SK-N-SH (cell line): Measurements from ENCODE around the gene DDX42. TPM values are rescaled to one million over a fixed set of nuclear protein-coding genes. Genes with fewer than 3 reads are reported as not detected.

Experiments used
- CTCF ChIA-PET: fragments of 300-600, 350-600 bp; formaldehyde crosslinking; extraction: SDS; loops from one replicate; lab custom pipeline; 2021; lab: Yijun Ruan, JAX
- POLR2A ChIA-PET: fragments of 350-600 bp; sonication (Branson Sonifier 250); formaldehyde crosslinking; extraction: SDS; loops from one replicate; lab custom pipeline; 2020; ENCODE audit warnings: antibody characterized with exemption, inconsistent platforms; lab: Yijun Ruan, JAX
- DNase-seq: peaks from one replicate; pipeline ENCODE4 v3.0.0; 2012
- H2AFZ ChIP-seq: fragments of 200-600 bp; sonication (generic); 2 replicates; pipeline ENCODE4 v1.8.1; 2016; ENCODE audit warnings: antibody characterized with exemption, mild to moderate bottlenecking, low read depth
- H3F3A ChIP-seq: fragments of 200-600 bp; sonication (generic); replicated peaks from 2 replicates; pipeline ENCODE3; 2016; ENCODE audit warnings: antibody characterized with exemption, mild to moderate bottlenecking; ENCODE audit not compliant: insufficient read depth
- H3K27ac ChIP-seq, 2 experiments: fragments of 200-500 bp in 1 of 2; fragments of 200-600 bp in 1 of 2; sonication (Bioruptor generic) in 1 of 2; sonication (generic), shearing (Covaris generic) in 1 of 2; 2 replicates each; pipeline versions ENCODE4 v1.5.1 to v1.6.1; 2014 to 2016; ENCODE audit warnings: low read depth in 2 of 2, inconsistent platforms in 1 of 2, low read length in 1 of 2, mild to moderate bottlenecking in 1 of 2, mixed read lengths in 1 of 2
- H3K27me3 ChIP-seq: fragments of 200-600 bp; sonication (generic), shearing (Covaris generic); 2 replicates; pipeline ENCODE4 v1.6.1; 2016; ENCODE audit warnings: mixed run types; ENCODE audit not compliant: insufficient read depth
- H3K36me3 ChIP-seq, 2 experiments: fragments of 200-500 bp in 1 of 2; fragments of 200-600 bp in 1 of 2; sonication (Bioruptor generic) in 1 of 2; sonication (generic) in 1 of 2; replicated peaks in 1 of 2; 2 replicates each; pipeline versions ENCODE3 to v1.5.1; 2014 to 2016; ENCODE audit warnings: low read length in 1 of 2, mild to moderate bottlenecking in 1 of 2; ENCODE audit not compliant: insufficient read depth in 2 of 2, control insufficient read depth in 1 of 2
- H3K4me1 ChIP-seq, 2 experiments: fragments of 200-500 bp in 1 of 2; fragments of 200-600 bp in 1 of 2; sonication (Bioruptor generic) in 1 of 2; sonication (generic), shearing (Covaris generic) in 1 of 2; 2 replicates each; pipeline versions ENCODE4 v1.5.1 to v1.6.1; 2014 to 2016; ENCODE audit warnings: low read depth in 1 of 2, low read length in 1 of 2, mixed run types in 1 of 2; ENCODE audit not compliant: insufficient read depth in 2 of 2, control insufficient read depth in 1 of 2
- H3K4me2 ChIP-seq: fragments of 200-600 bp; sonication (generic), shearing (Covaris generic); 2 replicates; pipeline ENCODE4 v1.6.1; 2017; ENCODE audit warnings: mixed run types
- H3K4me3 ChIP-seq, 2 experiments: fragments of 200-500 bp in 1 of 2; fragments of 200-600 bp in 1 of 2; sonication (Bioruptor generic) in 1 of 2; sonication (generic), shearing (Covaris generic) in 1 of 2; 2 replicates each; pipeline versions ENCODE4 v1.5.1 to v1.8.1; 2014 to 2016; ENCODE audit warnings: low read depth in 2 of 2, inconsistent platforms in 1 of 2, low read length in 1 of 2, mild to moderate bottlenecking in 1 of 2, mixed read lengths in 1 of 2, moderate library complexity in 1 of 2
- H3K79me2 ChIP-seq: fragments of 200-600 bp; sonication (generic); 2 replicates; pipeline ENCODE4 v1.8.1; 2017; ENCODE audit warnings: mild to moderate bottlenecking; ENCODE audit not compliant: insufficient read depth
- H3K9ac ChIP-seq: fragments of 200-600 bp; sonication (generic); 2 replicates; pipeline ENCODE4 v1.6.1; 2017; ENCODE audit warnings: mixed run types
- H3K9me2 ChIP-seq: fragments of 200-600 bp; sonication (generic); 2 replicates; pipeline ENCODE4 v1.6.1; 2017; ENCODE audit warnings: mixed run types
- H3K9me3 ChIP-seq: fragments of 200-600 bp; sonication (generic); 2 replicates; pipeline ENCODE4 v1.6.1; 2017; ENCODE audit warnings: mixed run types, mild to moderate bottlenecking, moderate library complexity
- H4K20me1 ChIP-seq: fragments of 200-600 bp; sonication (generic); 2 replicates; pipeline ENCODE4 v1.6.1; 2017; ENCODE audit warnings: mild to moderate bottlenecking, mixed run types; ENCODE audit not compliant: insufficient read depth
- CHD2 ChIP-seq: fragments of 150-350 bp; IDR thresholded peaks from 2 replicates; pipeline ENCODE4 v1.6.1; 2018; ENCODE audit warnings: low read length; ENCODE audit not compliant: partially characterized antibody
- ELF1 ChIP-seq: IDR thresholded peaks from 2 replicates; pipeline ENCODE4 v1.4.0; 2012
- EP300 ChIP-seq, 2 experiments: IDR thresholded peaks; 2 replicates each; pipeline versions ENCODE4 v1.4.0 to v1.6.1; 2012; ENCODE audit warnings: borderline replicate concordance in 1 of 2, low read depth in 1 of 2, low read length in 1 of 2
- EZH2phosphoT487 ChIP-seq: fragments of 200-600 bp; sonication (generic); IDR thresholded peaks from 2 replicates; pipeline ENCODE4 v1.6.1; 2017; ENCODE audit warnings: low read depth, mixed run types, mild to moderate bottlenecking, antibody characterized with exemption, moderate library complexity, borderline replicate concordance
- FOSL2 ChIP-seq: IDR thresholded peaks from 2 replicates; pipeline ENCODE4 v1.4.0; 2012; ENCODE audit warnings: low read depth, mild to moderate bottlenecking, moderate library complexity, borderline replicate concordance
- GABPA ChIP-seq: IDR thresholded peaks from 2 replicates; pipeline ENCODE4 v1.4.0; 2012; ENCODE audit warnings: low read depth, mild to moderate bottlenecking
- MXI1 ChIP-seq: IDR thresholded peaks from 2 replicates; pipeline ENCODE4 v1.6.1; 2012; ENCODE audit warnings: mild to moderate bottlenecking, low read depth, low read length, improper control_type of control experiment
- NFIC ChIP-seq: IDR thresholded peaks from 2 replicates; pipeline ENCODE4 v1.4.0; 2012; ENCODE audit warnings: borderline replicate concordance
- RCOR1 ChIP-seq: fragments of 150-350 bp; IDR thresholded peaks from 2 replicates; pipeline ENCODE4 v1.6.1; 2017; ENCODE audit warnings: antibody characterized with exemption, low read length
- RFX5 ChIP-seq: IDR thresholded peaks from 2 replicates; pipeline ENCODE4 v1.6.1; 2012; ENCODE audit warnings: mild to moderate bottlenecking, improper control_type of control experiment, low read length
- SIN3A ChIP-seq: IDR thresholded peaks from 2 replicates; pipeline ENCODE4 v1.6.1; 2012; ENCODE audit warnings: low read depth, mild to moderate bottlenecking, low read length, moderate library complexity, borderline replicate concordance
- SMC3 ChIP-seq: IDR thresholded peaks from 2 replicates; pipeline ENCODE4 v1.6.1; 2012; ENCODE audit warnings: low read depth, low read length, improper control_type of control experiment
- TAF1 ChIP-seq: IDR thresholded peaks from 2 replicates; pipeline ENCODE4 v1.6.1; 2012; ENCODE audit warnings: low read depth, mild to moderate bottlenecking, low read length, moderate library complexity, borderline replicate concordance
- TEAD4 ChIP-seq: IDR thresholded peaks from 2 replicates; pipeline ENCODE4 v1.4.0; 2012; ENCODE audit warnings: mild to moderate bottlenecking, borderline replicate concordance; ENCODE audit not compliant: insufficient read depth
- WGBS: methylation state at CpG from one replicate; pipeline ENCODE4 v1.1.6; 2017; ENCODE audit warnings: low lambda C conversion rate; 5-methylcytosine and 5-hydroxymethylcytosine counted together
- polyA plus RNA-seq, 3 experiments: library from polyadenylated mRNA; depleted of rRNA; stranded (reverse); fragments of >200 nt; gene quantifications; 2 replicates each; pipeline ENCODE4 v1.2.3, GENCODE V29; 2012
- TF ChIP-seq, protein P1 (sequence below): IDR thresholded peaks from 2 replicates; pipeline ENCODE4 v1.4.0; 2012; ENCODE audit warnings: low read depth
- TF ChIP-seq, protein P2 (sequence below): fragments of 200-600 bp; sonication (generic); IDR thresholded peaks from 2 replicates; pipeline ENCODE4 v1.6.1; 2017; ENCODE audit warnings: antibody characterized with exemption, mild to moderate bottlenecking, moderate library complexity
- TF ChIP-seq, protein P3 (sequence below): IDR thresholded peaks from 2 replicates; pipeline ENCODE4; 2012
- TF ChIP-seq, protein P4 (sequence below): IDR thresholded peaks from 2 replicates; pipeline ENCODE4 v1.4.0; 2012; ENCODE audit warnings: low read depth, borderline replicate concordance
- TF ChIP-seq, protein P5 (sequence below): IDR thresholded peaks from 2 replicates; pipeline ENCODE4 v1.4.0; 2012; ENCODE audit warnings: low read depth, borderline replicate concordance

DDX42 gene
- polyA plus RNA-seq, 1 of the 3 experiments (the other 2 are of a cell fraction): 115 TPM

DNA sequence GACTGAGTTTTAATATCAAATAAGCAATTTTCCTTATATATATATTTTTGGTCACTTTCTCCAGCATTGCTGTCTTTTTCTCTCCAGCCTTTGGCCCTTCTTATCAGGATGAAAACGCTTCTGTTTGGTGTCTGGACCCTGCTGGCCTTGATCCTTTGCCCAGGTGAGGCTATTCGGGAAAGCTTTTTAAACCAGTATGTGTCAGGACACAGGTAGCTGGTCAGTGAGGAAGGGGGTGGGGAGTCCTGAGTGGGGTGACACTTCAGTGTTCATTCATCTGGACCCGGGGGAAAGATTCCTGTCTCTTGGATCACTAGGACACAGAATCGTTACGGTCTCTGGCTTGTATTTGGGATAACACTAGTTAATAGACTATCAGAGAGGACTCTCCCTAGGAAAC, 80.7 kb downstream of the DDX42 start:
- CTCF ChIA-PET: interaction anchor here (1.2 to 6.4 kb wide), 3 partner anchors 11 to 64 kb away, joined by 4 to 50 read pairs (median 9); partner anchors contain the start of gene GH1
- Histone ChIP-seq H4K20me1 (no peaks in the 10 kb centered on the region), H3K9me3 (no peaks in the 10 kb centered on the region), H3K4me1 (no peaks in the 10 kb centered on the region), H3F3A (no peaks in the 10 kb centered on the region), H3K4me3 (no peak overlapping the region), H3K9me2 (no peaks in the 10 kb centered on the region), H3K79me2 (no peaks in the 10 kb centered on the region), H3K4me2 (no peak overlapping the region), H3K36me3 (no peaks in the 10 kb centered on the region), H3K27ac (no peak overlapping the region)
- POLR2A ChIA-PET: no interaction called here
- TF ChIP-seq RCOR1 (no peak), NFIC (no peak), RFX5 (no peak), CHD2 (no peak), GABPA (no peak), SMC3 (no peak)
- TF ChIP-seq, protein P1, sequence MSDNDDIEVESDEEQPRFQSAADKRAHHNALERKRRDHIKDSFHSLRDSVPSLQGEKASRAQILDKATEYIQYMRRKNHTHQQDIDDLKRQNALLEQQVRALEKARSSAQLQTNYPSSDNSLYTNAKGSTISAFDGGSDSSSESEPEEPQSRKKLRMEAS: no peak
- TF ChIP-seq, protein P2, sequence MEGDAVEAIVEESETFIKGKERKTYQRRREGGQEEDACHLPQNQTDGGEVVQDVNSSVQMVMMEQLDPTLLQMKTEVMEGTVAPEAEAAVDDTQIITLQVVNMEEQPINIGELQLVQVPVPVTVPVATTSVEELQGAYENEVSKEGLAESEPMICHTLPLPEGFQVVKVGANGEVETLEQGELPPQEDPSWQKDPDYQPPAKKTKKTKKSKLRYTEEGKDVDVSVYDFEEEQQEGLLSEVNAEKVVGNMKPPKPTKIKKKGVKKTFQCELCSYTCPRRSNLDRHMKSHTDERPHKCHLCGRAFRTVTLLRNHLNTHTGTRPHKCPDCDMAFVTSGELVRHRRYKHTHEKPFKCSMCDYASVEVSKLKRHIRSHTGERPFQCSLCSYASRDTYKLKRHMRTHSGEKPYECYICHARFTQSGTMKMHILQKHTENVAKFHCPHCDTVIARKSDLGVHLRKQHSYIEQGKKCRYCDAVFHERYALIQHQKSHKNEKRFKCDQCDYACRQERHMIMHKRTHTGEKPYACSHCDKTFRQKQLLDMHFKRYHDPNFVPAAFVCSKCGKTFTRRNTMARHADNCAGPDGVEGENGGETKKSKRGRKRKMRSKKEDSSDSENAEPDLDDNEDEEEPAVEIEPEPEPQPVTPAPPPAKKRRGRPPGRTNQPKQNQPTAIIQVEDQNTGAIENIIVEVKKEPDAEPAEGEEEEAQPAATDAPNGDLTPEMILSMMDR: no peak
- TF ChIP-seq, protein P3, sequence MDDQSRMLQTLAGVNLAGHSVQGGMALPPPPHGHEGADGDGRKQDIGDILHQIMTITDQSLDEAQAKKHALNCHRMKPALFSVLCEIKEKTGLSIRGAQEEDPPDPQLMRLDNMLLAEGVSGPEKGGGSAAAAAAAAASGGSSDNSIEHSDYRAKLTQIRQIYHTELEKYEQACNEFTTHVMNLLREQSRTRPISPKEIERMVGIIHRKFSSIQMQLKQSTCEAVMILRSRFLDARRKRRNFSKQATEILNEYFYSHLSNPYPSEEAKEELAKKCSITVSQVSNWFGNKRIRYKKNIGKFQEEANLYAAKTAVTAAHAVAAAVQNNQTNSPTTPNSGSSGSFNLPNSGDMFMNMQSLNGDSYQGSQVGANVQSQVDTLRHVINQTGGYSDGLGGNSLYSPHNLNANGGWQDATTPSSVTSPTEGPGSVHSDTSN: no peak
- TF ChIP-seq, all 33 proteins: peak for 0
- DNase-seq: no peak
- H3K9ac ChIP-seq: no peak overlapping the region
- no peak overlapping the region for H2AFZ ChIP-seq
- 60% methylated on average over 5 of the region's 5 CpGs for WGBS
- H3K27me3 ChIP-seq: peaks cover 30% of the 10 kb centered on the region

DNA sequence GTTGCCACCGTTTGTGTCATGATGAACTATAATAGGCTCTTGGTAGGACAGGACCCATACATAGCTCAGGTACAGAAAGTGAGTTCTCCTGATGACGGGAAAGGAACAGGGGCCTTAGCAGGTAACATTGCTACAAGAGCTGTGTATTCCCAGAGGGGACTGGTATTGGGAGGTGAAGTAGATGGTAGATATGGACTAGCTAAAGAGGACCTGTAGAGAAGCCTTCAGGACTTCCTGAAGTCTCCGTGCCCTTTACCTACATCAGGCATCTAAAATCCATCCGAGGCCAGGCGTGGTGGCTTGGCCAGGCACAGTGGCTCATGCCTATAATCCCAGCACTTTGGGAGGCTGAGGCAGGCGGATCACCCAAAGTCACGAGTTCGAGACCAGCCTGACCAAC, 81.2 kb downstream of the DDX42 start:
- Histone ChIP-seq H3K4me3 (no peak overlapping the region), H2AFZ (no peak overlapping the region), H3K36me3 (no peaks in the 10 kb centered on the region), H3F3A (no peaks in the 10 kb centered on the region), H3K4me2 (no peak overlapping the region), H3K27ac (no peak overlapping the region), H3K27me3 (peaks cover 35% of the 10 kb centered on the region), H4K20me1 (no peaks in the 10 kb centered on the region), H3K4me1 (no peaks in the 10 kb centered on the region), H3K79me2 (no peaks in the 10 kb centered on the region), H3K9ac (no peak overlapping the region), H3K9me3 (no peaks in the 10 kb centered on the region), H3K9me2 (no peaks in the 10 kb centered on the region)
- ChIA-PET POLR2A (no interaction called here), CTCF (interaction anchor here (1.1 to 6.4 kb wide), 4 partner anchors 9 to 63 kb away, joined by 3 to 50 read pairs (median 7); partner anchors contain the start of gene GH1)
- WGBS: 68% methylated on average over 8 of the region's 8 CpGs
- DNase-seq: no peak
- TF ChIP-seq TEAD4: no peak
- no peak for TF ChIP-seq TAF1
- no peak for TF ChIP-seq ELF1
- TF ChIP-seq, protein P2: no peak
- TF ChIP-seq EP300 (IDR thresholded peaks at IDR 0.05; ENCODE audit: borderline replicate concordance in 1 of 2, low read depth in 1 of 2, low read length in 1 of 2): no peak
- no peak for TF ChIP-seq SIN3A
- TF ChIP-seq MXI1: no peak
- no peak for TF ChIP-seq FOSL2
- TF ChIP-seq NFIC: no peak
- TF ChIP-seq, protein P4, sequence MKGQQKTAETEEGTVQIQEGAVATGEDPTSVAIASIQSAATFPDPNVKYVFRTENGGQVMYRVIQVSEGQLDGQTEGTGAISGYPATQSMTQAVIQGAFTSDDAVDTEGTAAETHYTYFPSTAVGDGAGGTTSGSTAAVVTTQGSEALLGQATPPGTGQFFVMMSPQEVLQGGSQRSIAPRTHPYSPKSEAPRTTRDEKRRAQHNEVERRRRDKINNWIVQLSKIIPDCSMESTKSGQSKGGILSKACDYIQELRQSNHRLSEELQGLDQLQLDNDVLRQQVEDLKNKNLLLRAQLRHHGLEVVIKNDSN: no peak
- TF ChIP-seq SMC3: no peak
- TF ChIP-seq EZH2phosphoT487: no peak
- no peak for TF ChIP-seq CHD2
- TF ChIP-seq, protein P5, sequence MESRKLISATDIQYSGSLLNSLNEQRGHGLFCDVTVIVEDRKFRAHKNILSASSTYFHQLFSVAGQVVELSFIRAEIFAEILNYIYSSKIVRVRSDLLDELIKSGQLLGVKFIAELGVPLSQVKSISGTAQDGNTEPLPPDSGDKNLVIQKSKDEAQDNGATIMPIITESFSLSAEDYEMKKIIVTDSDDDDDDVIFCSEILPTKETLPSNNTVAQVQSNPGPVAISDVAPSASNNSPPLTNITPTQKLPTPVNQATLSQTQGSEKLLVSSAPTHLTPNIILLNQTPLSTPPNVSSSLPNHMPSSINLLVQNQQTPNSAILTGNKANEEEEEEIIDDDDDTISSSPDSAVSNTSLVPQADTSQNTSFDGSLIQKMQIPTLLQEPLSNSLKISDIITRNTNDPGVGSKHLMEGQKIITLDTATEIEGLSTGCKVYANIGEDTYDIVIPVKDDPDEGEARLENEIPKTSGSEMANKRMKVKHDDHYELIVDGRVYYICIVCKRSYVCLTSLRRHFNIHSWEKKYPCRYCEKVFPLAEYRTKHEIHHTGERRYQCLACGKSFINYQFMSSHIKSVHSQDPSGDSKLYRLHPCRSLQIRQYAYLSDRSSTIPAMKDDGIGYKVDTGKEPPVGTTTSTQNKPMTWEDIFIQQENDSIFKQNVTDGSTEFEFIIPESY: no peak
- no peak for TF ChIP-seq RFX5
